Measurements from ENCODE around the gene BAG3.

Gene BAG3

DNA sequence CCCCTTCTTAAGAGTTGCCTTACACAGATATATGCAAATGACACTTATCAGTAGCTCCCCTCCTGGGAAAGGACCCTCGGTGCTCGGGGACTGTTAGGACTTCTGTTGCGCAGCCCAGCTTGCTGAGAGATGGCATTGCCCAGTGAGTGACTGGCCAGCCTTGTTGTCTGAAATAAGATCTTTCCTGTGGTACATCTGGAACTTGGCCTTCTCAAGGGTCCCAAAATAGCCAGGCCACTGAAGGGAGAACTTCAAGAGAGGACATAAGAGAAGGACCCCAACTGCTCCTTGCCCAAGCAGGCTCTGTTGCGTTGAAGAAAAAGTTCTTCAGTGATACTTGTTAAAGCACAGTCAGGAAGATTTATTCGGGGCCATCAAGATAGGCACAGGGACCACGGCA lies 17.3 kb downstream of the BAG3 start:
- Histone ChIP-seq H3K79me2 (peaks cover 44% of the 10 kb centered on the region), H3K36me3 (ENCODE audit: control insufficient read depth, insufficient read depth, low read length) (no peaks in the 10 kb centered on the region), H2AFZ (no peak overlapping the region), H3K4me1 (peaks cover 72% of the 10 kb centered on the region), H3K4me3 (ENCODE audit: low read depth, low read length) (peak overlapping the region; percentile 12), H3K27ac (peak overlapping the region; percentile 96), H3K27me3 (ENCODE audit: control insufficient read depth, insufficient read depth, low read length) (no peaks in the 10 kb centered on the region), H3K4me2 (ENCODE audit: low read length) (peak overlapping the region; percentile 59), H3K9me3 (ENCODE audit: control insufficient read depth, low read length) (no peaks in the 10 kb centered on the region), H3K9ac (no peak overlapping the region)
- no peak for TF ChIP-seq CTCF (IDR thresholded peaks at IDR 0.05)

- no peak overlapping the region for H3K9ac ChIP-seq
- no peak overlapping the region for H2AFZ ChIP-seq
- no peaks in the 10 kb centered on the region for H3K27me3 ChIP-seq (ENCODE audit: control insufficient read depth, insufficient read depth, low read length)
- H3K27ac ChIP-seq: peak overlapping the region; percentile 96
- no peaks in the 10 kb centered on the region for H3K9me3 ChIP-seq (ENCODE audit: control insufficient read depth, low read length)
- peaks cover 66% of the 10 kb centered on the region for H3K4me1 ChIP-seq
- peaks cover 39% of the 10 kb centered on the region for H3K79me2 ChIP-seq
- TF ChIP-seq CTCF (IDR thresholded peaks at IDR 0.05): no peak
- H3K4me3 ChIP-seq (ENCODE audit: low read depth, low read length): peak overlapping the region; percentile 12
- H3K36me3 ChIP-seq (ENCODE audit: control insufficient read depth, insufficient read depth, low read length): no peaks in the 10 kb centered on the region
- peak overlapping the region; percentile 59 for H3K4me2 ChIP-seq (ENCODE audit: low read length)
Measured at GRCh38 chr10:119669331-119669730, 18.2 kb downstream of the BAG3 start.

GRCh38 chr10:119669975-119670640 lies 18.9 kb downstream of the BAG3 start:
- Histone ChIP-seq H3K27me3 (ENCODE audit: control insufficient read depth, insufficient read depth, low read length) (no peaks in the 10 kb centered on the region), H2AFZ (no peak overlapping the region), H3K9me3 (ENCODE audit: control insufficient read depth, low read length) (no peaks in the 10 kb centered on the region), H3K36me3 (ENCODE audit: control insufficient read depth, insufficient read depth, low read length) (no peaks in the 10 kb centered on the region), H3K4me3 (ENCODE audit: low read depth, low read length) (no peak overlapping the region), H3K4me2 (ENCODE audit: low read length) (peak overlapping the region; percentile 59), H3K79me2 (peaks cover 42% of the 10 kb centered on the region), H3K4me1 (peaks cover 70% of the 10 kb centered on the region), H3K9ac (no peak overlapping the region), H3K27ac (peak overlapping the region; percentile 96)
- no peak for TF ChIP-seq CTCF (IDR thresholded peaks at IDR 0.05)

- H3K27ac ChIP-seq: peak overlapping the region; percentile 96
- no peak for TF ChIP-seq CTCF (IDR thresholded peaks at IDR 0.05)
- no peak overlapping the region for H3K4me3 ChIP-seq (ENCODE audit: low read depth, low read length)
- H3K4me1 ChIP-seq: peaks cover 71% of the 10 kb centered on the region
- no peaks in the 10 kb centered on the region for H3K27me3 ChIP-seq (ENCODE audit: control insufficient read depth, insufficient read depth, low read length)
- peaks cover 38% of the 10 kb centered on the region for H3K79me2 ChIP-seq
- no peak overlapping the region for H3K4me2 ChIP-seq (ENCODE audit: low read length)
- H3K9me3 ChIP-seq (ENCODE audit: control insufficient read depth, low read length): no peaks in the 10 kb centered on the region
- no peaks in the 10 kb centered on the region for H3K36me3 ChIP-seq (ENCODE audit: control insufficient read depth, insufficient read depth, low read length)
- H3K9ac ChIP-seq: no peak overlapping the region
- H2AFZ ChIP-seq: no peak overlapping the region
Measured at GRCh38 chr10:119670717-119671116, 19.5 kb downstream of the BAG3 start.

GRCh38 chr10:119671381-119671780 lies 20.2 kb downstream of the BAG3 start:
- no peak overlapping the region for H3K4me2 ChIP-seq (ENCODE audit: low read length)
- no peak overlapping the region for H3K4me3 ChIP-seq (ENCODE audit: low read depth, low read length)
- no peaks in the 10 kb centered on the region for H3K36me3 ChIP-seq (ENCODE audit: control insufficient read depth, insufficient read depth, low read length)
- no peak overlapping the region for H2AFZ ChIP-seq
- no peaks in the 10 kb centered on the region for H3K27me3 ChIP-seq (ENCODE audit: control insufficient read depth, insufficient read depth, low read length)
- peaks cover 64% of the 10 kb centered on the region for H3K4me1 ChIP-seq
- no peaks in the 10 kb centered on the region for H3K9me3 ChIP-seq (ENCODE audit: control insufficient read depth, low read length)
- H3K27ac ChIP-seq: peak overlapping the region; percentile 96
- H3K9ac ChIP-seq: no peak overlapping the region
- peaks cover 32% of the 10 kb centered on the region for H3K79me2 ChIP-seq
- no peak for TF ChIP-seq CTCF (IDR thresholded peaks at IDR 0.05)
